NT2/D1 (cell line): ENCODE results near the gene CCNG2.

Source experiments
- SUZ12 ChIP-seq: IDR thresholded peaks from 2 replicates; pipeline ENCODE4 v1.6.1; 2011; ENCODE audit not compliant: insufficient read length, insufficient read depth; ENCODE audit errors: extremely low read depth
- YY1 ChIP-seq: IDR thresholded peaks from 2 replicates; pipeline ENCODE4 v1.6.1; 2011; ENCODE audit not compliant: insufficient read length, insufficient read depth
- ZNF274 ChIP-seq: IDR thresholded peaks from 2 replicates; pipeline ENCODE4 v1.6.1; 2011; ENCODE audit warnings: mild to moderate bottlenecking, low read depth, low read length

DNA sequence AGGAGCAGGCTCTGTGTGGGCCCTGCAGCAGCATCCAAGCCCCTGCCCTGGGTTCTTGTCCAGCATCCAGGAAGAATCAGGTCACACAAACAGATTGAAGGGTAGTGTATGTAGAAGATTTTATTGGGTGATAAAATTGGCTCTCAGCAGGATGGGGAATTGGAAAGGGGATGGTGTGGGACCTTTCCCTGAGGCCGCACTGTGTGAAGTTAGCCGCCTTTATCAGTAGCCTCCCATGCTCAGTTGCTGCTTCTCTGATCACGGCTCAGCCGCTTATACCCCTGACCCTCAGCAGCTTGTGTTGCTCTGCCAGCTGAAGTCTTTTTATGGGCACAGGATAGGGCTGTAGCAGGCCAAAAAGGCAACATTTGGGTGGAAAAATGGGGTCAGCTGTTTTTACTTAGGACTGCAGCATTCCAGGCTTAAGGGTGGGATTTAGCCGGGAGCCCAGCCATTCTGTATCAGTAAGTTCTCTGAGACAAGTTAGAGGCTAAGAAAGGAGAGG, 35.2 kb upstream of the CCNG2 start:
- TF ChIP-seq ZNF274 (no peak), SUZ12 (no peak), YY1 (no peak)
